IMR-90 (cell line): ENCODE results near the gene SPATA31E1. TPM values are rescaled to one million over a fixed set of nuclear protein-coding genes. Genes with fewer than 3 reads are reported as not detected.

ENCODE experiments used
- ATAC-seq: fragments of 200-7000 bp; cut with Tn5 transposase; 2 replicates; pipeline ENCODE4 v1.9.1; 2020; ENCODE audit warnings: low read depth, mild to moderate bottlenecking, moderate library complexity
- BruUV-seq: library from RNA; stranded (reverse); fragments of 400-500 nt; replicated peaks from 2 replicates; lab custom pipeline; 2021; lab: Mats Ljungman, UMichigan
- CTCF ChIA-PET: fragments of 300-600 bp; formaldehyde crosslinking; extraction: SDS; loops from one replicate; lab custom pipeline; 2021; ENCODE audit warnings: antibody characterized with exemption; lab: Yijun Ruan, JAX
- POLR2A ChIA-PET: fragments of 300-600 bp; sonication (Branson Sonifier 250); formaldehyde crosslinking; loops from one replicate; lab custom pipeline; 2022; ENCODE audit warnings: antibody characterized with exemption; ENCODE audit not compliant: unreplicated experiment; lab: Charles Lee
- DNase-seq: peaks from one replicate; pipeline ENCODE4 v3.0.0; 2013
- H2AFZ ChIP-seq: replicated peaks from 2 replicates; pipeline ENCODE3; 2013; ENCODE audit warnings: low read length, mild to moderate bottlenecking; ENCODE audit not compliant: poor library complexity
- H2AK5ac ChIP-seq: 2 replicates; pipeline ENCODE4 v1.6.1; 2013; ENCODE audit warnings: low read depth, low read length, inconsistent platforms
- H2AK9ac ChIP-seq: replicated peaks from 2 replicates; pipeline ENCODE3; 2013; ENCODE audit warnings: mild to moderate bottlenecking, low read depth, low read length, moderate library complexity; ENCODE audit not compliant: poor library complexity
- H2BK120ac ChIP-seq: 2 replicates; pipeline ENCODE4 v1.6.1; 2013; ENCODE audit warnings: low read depth, low read length, inconsistent platforms
- H2BK15ac ChIP-seq: 3 replicates; pipeline ENCODE4 v1.6.1; 2013; ENCODE audit warnings: low read depth, low read length, inconsistent platforms
- H2BK20ac ChIP-seq: 2 replicates; pipeline ENCODE4 v1.6.1; 2013; ENCODE audit warnings: low read depth, mild to moderate bottlenecking, inconsistent platforms, low read length, moderate library complexity
- H2BK5ac ChIP-seq: 2 replicates; pipeline ENCODE4 v1.6.1; 2013; ENCODE audit warnings: mild to moderate bottlenecking, low read depth, low read length, inconsistent platforms; ENCODE audit not compliant: poor library complexity, severe bottlenecking
- H3K14ac ChIP-seq: replicated peaks from 2 replicates; pipeline ENCODE4 v1.6.1; 2013; ENCODE audit warnings: low read depth, low read length, inconsistent platforms
- H3K18ac ChIP-seq: 2 replicates; pipeline ENCODE4 v1.6.1; 2013; ENCODE audit warnings: low read depth, low read length, control low read depth
- H3K23ac ChIP-seq: 2 replicates; pipeline ENCODE4 v1.6.1; 2013; ENCODE audit warnings: low read depth, low read length, inconsistent platforms
- H3K27ac ChIP-seq: 2 replicates; pipeline ENCODE4 v1.5.1; 2013; ENCODE audit warnings: mild to moderate bottlenecking, control low read depth, low read length; ENCODE audit not compliant: insufficient read depth
- H3K27me3 ChIP-seq: 2 replicates; pipeline ENCODE4 v1.6.1; 2013; ENCODE audit warnings: low read length; ENCODE audit not compliant: control insufficient read depth, insufficient read depth
- H3K36me3 ChIP-seq: 2 replicates; pipeline ENCODE4 v1.6.1; 2013; ENCODE audit warnings: low read length, mixed read lengths; ENCODE audit not compliant: control insufficient read depth, insufficient read depth
- H3K4ac ChIP-seq: 2 replicates; pipeline ENCODE4 v1.6.1; 2013; ENCODE audit warnings: low read depth, low read length, inconsistent platforms
- H3K4me1 ChIP-seq: 2 replicates; pipeline ENCODE4 v1.6.1; 2013; ENCODE audit warnings: low read length, mixed read lengths; ENCODE audit not compliant: control insufficient read depth, insufficient read depth
- H3K4me2 ChIP-seq: 2 replicates; pipeline ENCODE4 v1.6.1; 2013; ENCODE audit warnings: low read depth, mild to moderate bottlenecking, control low read depth, low read length, moderate library complexity
- H3K4me3 ChIP-seq: 2 replicates; pipeline ENCODE4 v1.5.1; 2013; ENCODE audit warnings: low read depth, mild to moderate bottlenecking, control low read depth, low read length, moderate library complexity; ENCODE audit not compliant: insufficient read depth
- H3K56ac ChIP-seq: 2 replicates; pipeline ENCODE4 v1.6.1; 2013; ENCODE audit warnings: low read length, inconsistent platforms; ENCODE audit not compliant: insufficient read depth; ENCODE audit errors: extremely low read depth
- H3K79me1 ChIP-seq, 2 experiments: 2 replicates each; pipeline ENCODE4 v1.6.1; 2013; ENCODE audit warnings: low read length in 2 of 2, inconsistent platforms in 1 of 2, low read depth in 1 of 2
- H3K9ac ChIP-seq: 2 replicates; pipeline ENCODE4 v1.6.1; 2013; ENCODE audit warnings: low read depth, low read length, control low read depth
- H3K9me1 ChIP-seq: 2 replicates; pipeline ENCODE4 v1.6.1; 2013; ENCODE audit warnings: low read length, inconsistent platforms; ENCODE audit not compliant: insufficient read depth
- H3K9me3 ChIP-seq: 2 replicates; pipeline ENCODE4 v1.6.1; 2013; ENCODE audit warnings: low read length; ENCODE audit not compliant: control insufficient read depth, insufficient read depth
- H4K20me1 ChIP-seq: 2 replicates; pipeline ENCODE4 v1.6.1; 2013; ENCODE audit warnings: low read length, inconsistent platforms; ENCODE audit not compliant: insufficient read depth
- H4K5ac ChIP-seq: 2 replicates; pipeline ENCODE4 v1.6.1; 2013; ENCODE audit warnings: mild to moderate bottlenecking, low read depth, low read length, control low read depth
- H4K8ac ChIP-seq, 2 experiments: 2 replicates each; pipeline ENCODE4 v1.6.1; 2013; ENCODE audit warnings: low read depth in 2 of 2, low read length in 2 of 2, control low read depth in 1 of 2, inconsistent platforms in 1 of 2
- H4K91ac ChIP-seq: 2 replicates; pipeline ENCODE4 v1.6.1; 2013; ENCODE audit warnings: low read depth, low read length, inconsistent platforms; ENCODE audit not compliant: insufficient read depth
- FOS ChIP-seq: fragments of 150-350 bp; IDR thresholded peaks from 2 replicates; pipeline ENCODE4 v1.6.1; 2016; ENCODE audit warnings: low read depth, low read length
- MAFK ChIP-seq: IDR thresholded peaks from 2 replicates; pipeline ENCODE4 v1.6.1; 2012; ENCODE audit warnings: low read depth, low read length, improper control_type of control experiment
- MXI1 ChIP-seq: IDR thresholded peaks from 2 replicates; pipeline ENCODE4 v1.6.1; 2012; ENCODE audit warnings: low read depth, mild to moderate bottlenecking, low read length, moderate library complexity, borderline replicate concordance
- NFE2L2 ChIP-seq: fragments of 150-350 bp; IDR thresholded peaks from 2 replicates; pipeline ENCODE4 v1.6.1; 2016; ENCODE audit warnings: low read depth, mild to moderate bottlenecking, low read length
- RCOR1 ChIP-seq: IDR thresholded peaks from 2 replicates; pipeline ENCODE4 v1.6.1; 2012; ENCODE audit warnings: mild to moderate bottlenecking, low read length, improper control_type of control experiment; ENCODE audit not compliant: insufficient replicate concordance
- RFX5 ChIP-seq: IDR thresholded peaks from 2 replicates; pipeline ENCODE4 v1.8.0; 2012; ENCODE audit warnings: low read depth, mild to moderate bottlenecking, low read length, moderate library complexity
- USF2 ChIP-seq: fragments of 150-350 bp; IDR thresholded peaks from 2 replicates; pipeline ENCODE4 v1.6.1; 2017; ENCODE audit warnings: mild to moderate bottlenecking, antibody characterized with exemption, low read length, low read depth
- WGBS, 2 experiments: methylation state at CpG; one replicate each; pipeline versions ENCODE4 v1.1.5 to v1.1.7; 2013; ENCODE audit warnings: missing lambda C conversion rate in 2 of 2; ENCODE audit not compliant: insufficient read length in 1 of 2; ENCODE audit errors: extremely low coverage in 2 of 2; 5-methylcytosine and 5-hydroxymethylcytosine counted together
- dilution Hi-C: fragments of 300-500 bp; cut with HindIII; formaldehyde crosslinking; loops from one replicate; pipeline ENCODE4 v1.14.3; 2018; ENCODE audit warnings: low sequenced_read_pairs; ENCODE audit not compliant: unreplicated experiment
- in situ Hi-C: fragments of 300-500 bp; cut with MboI; formaldehyde crosslinking; loops from 3 replicates; pipeline ENCODE4 v1.14.3; 2019; ENCODE audit warnings: low sequenced_read_pairs, inconsistent platforms, mixed read lengths
- intact Hi-C: fragments of 100-400 bp; cut with micrococcal nuclease; formaldehyde crosslinking; loops from 2 replicates; pipeline ENCODE4 v1.10.0; 2022
- polyA plus RNA-seq, 3 experiments: library from polyadenylated mRNA; depleted of rRNA; stranded (reverse); fragments of >200 nt; gene quantifications; 2 replicates each; pipeline ENCODE4 v1.2.3, GENCODE V29; 2012; ENCODE audit warnings: low replicate concordance in 1 of 3
- total RNA-seq: library from RNA; depleted of rRNA; stranded (reverse); fragments of >200 nt; gene quantifications from 2 replicates; pipeline ENCODE4 v1.2.3, GENCODE V29; 2012

SPATA31E1 gene
- total and polyA plus RNA-seq, 2 of the 4 experiments (the other 2 are of a cell fraction): 0.03 TPM; not detected in 1

GRCh38 chr9:87859786-87860185 is 22.9 kb upstream of the SPATA31E1 start:
- Histone ChIP-seq H3K4ac (no peak overlapping the region), H3K9me3 (peaks cover 2% of the 10 kb centered on the region; the same call in 1 of the 2 replicates), H3K4me1 (peaks cover 6% of the 10 kb centered on the region), H4K5ac (no peak overlapping the region), H4K20me1 (no peaks in the 10 kb centered on the region), H2BK15ac (no peak overlapping the region), H3K56ac (no peak overlapping the region), H4K8ac (no peak overlapping the region), H3K79me1 (no peaks in the 10 kb centered on the region), H2BK120ac (no peak overlapping the region), H3K23ac (no peak overlapping the region), H2AK5ac (no peak overlapping the region), H3K4me2 (no peak overlapping the region), H3K4me3 (no peak overlapping the region), H3K9me1 (peaks cover 7% of the 10 kb centered on the region), H2BK20ac (no peak overlapping the region), H2AK9ac (no peak overlapping the region), H3K27me3 (no peaks in the 10 kb centered on the region), H2AFZ (no peak overlapping the region), H3K9ac (no peak overlapping the region), H4K91ac (no peak overlapping the region), H3K18ac (no peak overlapping the region), H3K14ac (no peak overlapping the region), H3K36me3 (no peaks in the 10 kb centered on the region), H3K27ac (no peak overlapping the region), H2BK5ac (no peak overlapping the region)
- POLR2A ChIA-PET: no interaction called here
- in situ Hi-C loops: no loop called here
- ATAC-seq: no peak
- CTCF ChIA-PET: no interaction called here
- dilution Hi-C loops: no loop called here
- TF ChIP-seq MXI1 (no peak), NFE2L2 (no peak), FOS (no peak), USF2 (no peak), MAFK (no peak), RCOR1 (no peak), RFX5 (no peak)
- DNase-seq: no peak
- WGBS, 2 experiments: 84% methylated on average over 8 of the region's 11 CpGs; no CpG with 5 or more reads in 1 of the 2 experiments
- intact Hi-C loops: no loop called here
- BruUV-seq: no TSS peak
